K562 (cell line): Measurements from ENCODE around the gene C12orf42. TPM values are rescaled to one million over a fixed set of nuclear protein-coding genes. Genes with fewer than 3 reads are reported as not detected.

Experiments used
- AFF4 ChIP-seq: sonication (generic); formaldehyde crosslinking; IDR thresholded peaks from 2 replicates; pipeline ENCODE4 v1.8.0; 2023; ENCODE audit warnings: mild to moderate bottlenecking, missing genetic modification reagents
- E2F8 ChIP-seq: fragments of 450-650 bp; IDR thresholded peaks from 2 replicates; pipeline ENCODE4 v1.7.1; 2018; ENCODE audit warnings: mild to moderate bottlenecking, low read depth; ENCODE audit not compliant: partially characterized antibody
- HMGN3 ChIP-seq: IDR thresholded peaks from 2 replicates; pipeline ENCODE4 v1.6.1; 2011; ENCODE audit warnings: borderline replicate concordance, low read depth, mild to moderate bottlenecking, mixed read lengths, low read length; ENCODE audit not compliant: insufficient read length; ENCODE audit errors: extremely low read depth
- PATZ1 ChIP-seq: fragments of 250-450 bp; sonication (Bioruptor Pico); IDR thresholded peaks from 2 replicates; pipeline ENCODE4 v1.5.0; 2020; ENCODE audit warnings: mild to moderate bottlenecking, borderline replicate concordance
- ZNF134 ChIP-seq: fragments of 250-450 bp; sonication (Bioruptor Pico); conservative IDR thresholded peaks from 2 replicates; pipeline ENCODE4 v1.4.0; 2020
- polyA plus RNA-seq, 8 experiments: library from polyadenylated mRNA; depleted of rRNA in 4 of 8; stranded (reverse) in 5 of 8; unstranded in 3 of 8; fragments of >200 nt; fragmentation: Nextera tagmentation in 2 of 8; fragmentation: Illumina TruSeq in 1 of 8; extraction: Ambion mirVana in 2 of 8; extraction: Trizol in 1 of 8; gene quantifications; 2 replicates each; pipeline versions ENCODE4 v1.2.1 to v1.2.3, GENCODE V29; 2011 to 2014; ENCODE audit warnings: inconsistent platforms in 1 of 8, missing spikeins in 1 of 8
- total RNA-seq, 7 experiments: library from RNA; depleted of rRNA in 6 of 7; stranded (reverse); fragments of >200 nt in 6 of 7; fragmentation: Illumina TruSeq in 2 of 7; extraction: Trizol in 2 of 7; gene quantifications; 2 replicates each; pipeline versions ENCODE4 v1.2.1 to v1.2.3, GENCODE V29; 2011 to 2021; ENCODE audit warnings: low replicate concordance in 1 of 7

C12orf42 gene
- total and polyA plus RNA-seq, 9 of the 15 experiments (the other 6 are each of a cell fraction or from before 2014, with no cell fraction given): not detected

- no peak for TF ChIP-seq E2F8
- TF ChIP-seq HMGN3: no peak
- no peak for TF ChIP-seq ZNF134 (CRISPR knock-in tag)
- no peak for TF ChIP-seq PATZ1 (CRISPR knock-in tag)
- TF ChIP-seq AFF4 (CRISPR knock-in tag): no peak
These were observed 182.9 kb downstream of the C12orf42 start (continued) for GRCh38 chr12:103312742-103313354.
